OCI-LY1 (cell line): ENCODE measurements around the gene COA4.

Experiments used
- EZH2 ChIP-seq: fragments of 200-600 bp; sonication (generic), shearing (Covaris generic); IDR thresholded peaks from 2 replicates; pipeline ENCODE4 v1.8.0; 2017; ENCODE audit warnings: borderline replicate concordance, mixed run types, mild to moderate bottlenecking, antibody characterized with exemption, low read length, moderate library complexity, mixed read lengths
- TF ChIP-seq, protein P1 (sequence below): fragments of 200-600 bp; sonication (generic), shearing (Covaris generic); IDR thresholded peaks from 2 replicates; pipeline ENCODE4 v1.5.1; 2017; ENCODE audit warnings: mild to moderate bottlenecking, antibody characterized with exemption, low read length, moderate library complexity, mixed read lengths

DNA sequence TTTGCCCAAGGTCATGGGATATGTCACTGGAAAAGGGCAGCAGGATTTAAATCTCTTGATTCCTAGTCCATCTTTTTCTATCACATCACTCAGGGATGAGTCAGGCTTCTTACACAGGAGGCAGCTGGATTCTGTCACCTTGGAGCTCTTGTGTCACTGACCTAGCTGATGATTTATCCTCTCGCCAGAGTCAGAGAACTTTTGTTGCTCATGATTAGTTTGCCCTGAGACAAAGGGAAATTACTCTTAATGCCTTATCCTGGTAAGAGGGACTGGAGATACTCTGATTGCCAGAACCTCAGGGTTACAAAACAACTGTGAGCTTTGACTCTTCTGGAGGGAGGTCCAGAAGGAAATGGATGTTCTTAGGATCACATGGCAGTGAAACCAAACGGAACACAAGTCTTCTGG lies 10.1 kb downstream of the COA4 start:
- TF ChIP-seq, protein P1, sequence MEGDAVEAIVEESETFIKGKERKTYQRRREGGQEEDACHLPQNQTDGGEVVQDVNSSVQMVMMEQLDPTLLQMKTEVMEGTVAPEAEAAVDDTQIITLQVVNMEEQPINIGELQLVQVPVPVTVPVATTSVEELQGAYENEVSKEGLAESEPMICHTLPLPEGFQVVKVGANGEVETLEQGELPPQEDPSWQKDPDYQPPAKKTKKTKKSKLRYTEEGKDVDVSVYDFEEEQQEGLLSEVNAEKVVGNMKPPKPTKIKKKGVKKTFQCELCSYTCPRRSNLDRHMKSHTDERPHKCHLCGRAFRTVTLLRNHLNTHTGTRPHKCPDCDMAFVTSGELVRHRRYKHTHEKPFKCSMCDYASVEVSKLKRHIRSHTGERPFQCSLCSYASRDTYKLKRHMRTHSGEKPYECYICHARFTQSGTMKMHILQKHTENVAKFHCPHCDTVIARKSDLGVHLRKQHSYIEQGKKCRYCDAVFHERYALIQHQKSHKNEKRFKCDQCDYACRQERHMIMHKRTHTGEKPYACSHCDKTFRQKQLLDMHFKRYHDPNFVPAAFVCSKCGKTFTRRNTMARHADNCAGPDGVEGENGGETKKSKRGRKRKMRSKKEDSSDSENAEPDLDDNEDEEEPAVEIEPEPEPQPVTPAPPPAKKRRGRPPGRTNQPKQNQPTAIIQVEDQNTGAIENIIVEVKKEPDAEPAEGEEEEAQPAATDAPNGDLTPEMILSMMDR, result no peak
- TF ChIP-seq EZH2, result no peak
